AG09319 (cell line): ENCODE measurements around the gene PTPRU.

Source experiments
- DNase-seq: peaks from one replicate; pipeline ENCODE4 v3.0.0-alpha.2; 2010; ENCODE audit warnings: low read depth; ENCODE audit errors: extremely low read depth
- TF ChIP-seq, protein P1 (sequence below): IDR thresholded peaks from 2 replicates; pipeline ENCODE4 v1.5.1; 2011; ENCODE audit warnings: low read depth, mild to moderate bottlenecking, inconsistent platforms, low read length, moderate library complexity

Gene PTPRU

GRCh38 chr1:29352719-29353420, 116.5 kb downstream of the PTPRU start:
- DNase-seq, result no peak
- TF ChIP-seq, protein P1, sequence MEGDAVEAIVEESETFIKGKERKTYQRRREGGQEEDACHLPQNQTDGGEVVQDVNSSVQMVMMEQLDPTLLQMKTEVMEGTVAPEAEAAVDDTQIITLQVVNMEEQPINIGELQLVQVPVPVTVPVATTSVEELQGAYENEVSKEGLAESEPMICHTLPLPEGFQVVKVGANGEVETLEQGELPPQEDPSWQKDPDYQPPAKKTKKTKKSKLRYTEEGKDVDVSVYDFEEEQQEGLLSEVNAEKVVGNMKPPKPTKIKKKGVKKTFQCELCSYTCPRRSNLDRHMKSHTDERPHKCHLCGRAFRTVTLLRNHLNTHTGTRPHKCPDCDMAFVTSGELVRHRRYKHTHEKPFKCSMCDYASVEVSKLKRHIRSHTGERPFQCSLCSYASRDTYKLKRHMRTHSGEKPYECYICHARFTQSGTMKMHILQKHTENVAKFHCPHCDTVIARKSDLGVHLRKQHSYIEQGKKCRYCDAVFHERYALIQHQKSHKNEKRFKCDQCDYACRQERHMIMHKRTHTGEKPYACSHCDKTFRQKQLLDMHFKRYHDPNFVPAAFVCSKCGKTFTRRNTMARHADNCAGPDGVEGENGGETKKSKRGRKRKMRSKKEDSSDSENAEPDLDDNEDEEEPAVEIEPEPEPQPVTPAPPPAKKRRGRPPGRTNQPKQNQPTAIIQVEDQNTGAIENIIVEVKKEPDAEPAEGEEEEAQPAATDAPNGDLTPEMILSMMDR, result no peak

DNA sequence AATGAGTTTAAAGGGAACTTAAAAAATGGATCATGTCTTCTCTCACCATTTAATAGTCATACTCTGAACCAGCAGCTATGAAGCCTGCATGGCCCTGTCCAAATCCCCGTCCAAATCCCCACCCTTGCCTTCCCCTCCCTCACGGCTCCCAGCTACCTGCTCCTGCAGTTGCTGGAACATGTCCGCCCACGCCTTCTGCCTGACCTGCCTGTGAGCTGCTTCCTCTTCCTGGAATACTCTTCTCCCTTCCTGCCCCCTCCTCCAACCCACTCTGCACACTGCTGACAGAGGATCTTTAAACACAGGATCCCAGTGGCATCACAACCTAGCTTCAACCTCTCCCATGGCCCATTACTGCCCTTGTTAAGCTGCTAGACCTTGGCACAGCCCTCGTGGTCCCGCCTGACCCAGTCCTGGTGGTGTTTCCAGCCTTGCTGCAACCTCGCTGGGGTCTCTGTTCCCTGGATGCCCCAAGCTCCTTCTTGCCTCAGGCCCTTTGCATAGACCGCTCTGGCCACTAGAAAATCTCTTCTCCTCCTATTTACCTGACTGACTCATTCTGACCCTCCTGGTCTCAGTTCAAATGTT, 118.3 kb downstream of the PTPRU start:
- no peak for DNase-seq
- TF ChIP-seq, protein P1, result no peak

- DNase-seq, result no peak
- TF ChIP-seq, protein P1, result no peak
Observed at GRCh38 chr1:29355375-29355774, 119.1 kb downstream of the PTPRU start.

DNA sequence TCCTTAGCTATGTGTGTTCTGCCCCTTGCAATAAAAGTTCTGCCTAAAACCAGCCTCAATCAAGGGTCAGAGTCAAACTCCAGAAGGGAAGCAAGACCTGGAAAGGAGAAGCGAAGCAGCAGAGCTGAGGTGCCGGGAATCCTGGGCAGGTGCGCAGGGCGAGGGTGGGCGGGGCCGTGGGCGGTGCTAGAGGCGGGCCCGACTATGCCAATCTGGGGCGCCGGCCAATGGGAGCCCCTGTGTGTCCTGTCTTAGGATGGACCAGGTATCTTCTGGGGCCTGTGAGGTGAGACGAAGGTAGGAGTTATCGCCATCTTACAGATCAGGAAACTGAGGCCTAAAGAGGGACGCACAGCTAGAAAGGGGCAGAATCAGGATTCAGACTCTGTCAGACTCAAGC, 120.3 kb downstream of the PTPRU start:
- TF ChIP-seq, protein P1, result no peak

GRCh38 chr1:29357452-29357851, 121.1 kb downstream of the PTPRU start:
- DNase-seq, result no peak
- TF ChIP-seq, protein P1, result no peak

More for the DNA sequence above, 120.3 kb downstream of the PTPRU start:
- no peak for DNase-seq

- TF ChIP-seq, protein P1, result no peak
- no peak for DNase-seq
Observed at GRCh38 chr1:29358183-29358582, 121.9 kb downstream of the PTPRU start.

GRCh38 chr1:29360768-29361167, 124.4 kb downstream of the PTPRU start:
- TF ChIP-seq, protein P1, result no peak
- no peak for DNase-seq
